GM18858 (cell line): Measurements from ENCODE around the gene COQ10B.

Source experiments
- ATAC-seq: cut with Tn5 transposase; IDR thresholded peaks from one replicate; pipeline ENCODE4 v1.9.1; 2021; ENCODE audit not compliant: unreplicated experiment

The COQ10B gene

GRCh38 chr2:197500503-197501131 lies 47.3 kb downstream of the COQ10B start:
- no peak for ATAC-seq

- no peak for ATAC-seq
Measured at GRCh38 chr2:197502201-197502600, 48.8 kb downstream of the COQ10B start.

- ATAC-seq, result no peak
Measured at GRCh38 chr2:197502685-197503084, 49.3 kb downstream of the COQ10B start.

GRCh38 chr2:197504000-197504399 lies 50.6 kb downstream of the COQ10B start:
- no peak for ATAC-seq

- ATAC-seq, result no peak
Measured at GRCh38 chr2:197504512-197504911, 51.2 kb downstream of the COQ10B start.

GRCh38 chr2:197506658-197507057 lies 53.3 kb downstream of the COQ10B start:
- no peak for ATAC-seq

- no peak for ATAC-seq
Measured at GRCh38 chr2:197513915-197514314, 60.6 kb downstream of the COQ10B start.

GRCh38 chr2:197514754-197515153 lies 61.4 kb downstream of the COQ10B start:
- no peak for ATAC-seq

GRCh38 chr2:197515315-197515738 lies 62.0 kb downstream of the COQ10B start:
- ATAC-seq, result peak; percentile 2

GRCh38 chr2:197515739-197516392 lies 62.5 kb downstream of the COQ10B start, which contains the start of gene MOB4:
MOB4 (plus strand) TSS chr2:197516066; CDS start chr2:197516087, 21 bp downstream.
- peak; percentile 93 for ATAC-seq

- ATAC-seq, result no peak
Measured at GRCh38 chr2:197516393-197516761, 63.0 kb downstream of the COQ10B start.

GRCh38 chr2:197517150-197517549 lies 63.8 kb downstream of the COQ10B start:
- no peak for ATAC-seq
